CD14-positive monocyte (primary cell): ENCODE measurements around the gene HPS4. TPM values are rescaled to one million over a fixed set of nuclear protein-coding genes. Genes with fewer than 3 reads are reported as not detected.

Experiments
- DNase-seq, 3 donors: peaks; one replicate each; pipeline ENCODE4 v3.0.0-alpha.2; 2011 to 2022
- H2AFZ ChIP-seq: 2 replicates; pipeline ENCODE4 v1.6.0; 2012; ENCODE audit warnings: mild to moderate bottlenecking, low read depth, low read length, inconsistent platforms; ENCODE audit not compliant: insufficient read depth, poor library complexity, severe bottlenecking
- H3K27ac ChIP-seq, 2 donors: 1 replicate in 1 of 2; 2 replicates in 1 of 2; pipeline ENCODE4 v1.5.1; 2012 to 2013; ENCODE audit warnings: low read length in 2 of 2, control low read depth in 1 of 2, inconsistent platforms in 1 of 2, low read depth in 1 of 2, mild to moderate bottlenecking in 1 of 2
- H3K27me3 ChIP-seq, 2 donors: one replicate each; pipeline versions ENCODE4 v1.6.0 to v1.6.1; 2011 to 2013; ENCODE audit warnings: low read length in 2 of 2; ENCODE audit not compliant: control insufficient read depth in 2 of 2, insufficient read depth in 2 of 2
- H3K36me3 ChIP-seq, 2 donors: replicated peaks in 1 of 2; 1 replicate in 1 of 2; 2 replicates in 1 of 2; pipeline versions ENCODE4 v1.5.1 to v1.6.1; 2012 to 2013; ENCODE audit warnings: low read length in 2 of 2, control low read depth in 1 of 2, inconsistent platforms in 1 of 2, mild to moderate bottlenecking in 1 of 2; ENCODE audit not compliant: insufficient read depth in 2 of 2, control insufficient read depth in 1 of 2
- H3K4me1 ChIP-seq, 2 donors: 1 replicate in 1 of 2; 2 replicates in 1 of 2; pipeline versions ENCODE4 v1.5.1 to v1.6.1; 2012 to 2013; ENCODE audit warnings: low read length in 2 of 2, control low read depth in 1 of 2, inconsistent platforms in 1 of 2, mild to moderate bottlenecking in 1 of 2, moderate library complexity in 1 of 2; ENCODE audit not compliant: insufficient read depth in 2 of 2, control insufficient read depth in 1 of 2
- H3K4me2 ChIP-seq: replicated peaks from 2 replicates; pipeline ENCODE3; 2012; ENCODE audit warnings: low read length, moderate library complexity, mild to moderate bottlenecking; ENCODE audit not compliant: poor library complexity, severe bottlenecking; ENCODE audit errors: extremely low read depth
- H3K4me3 ChIP-seq, 3 experiments: fragments of 200-600 bp in 1 of 3; sonication (generic) in 1 of 3; replicated peaks in 1 of 3; 1 replicate in 2 of 3; 2 replicates in 1 of 3; pipeline ENCODE4 v1.5.1; 2011 to 2013; ENCODE audit warnings: low read length in 3 of 3, mild to moderate bottlenecking in 3 of 3, control low read depth in 2 of 3, low read depth in 2 of 3, inconsistent platforms in 1 of 3, moderate library complexity in 1 of 3
- H3K79me2 ChIP-seq: 2 replicates; pipeline ENCODE4 v1.6.0; 2012; ENCODE audit warnings: mild to moderate bottlenecking, control low read depth, inconsistent platforms, low read length, moderate library complexity; ENCODE audit not compliant: insufficient read depth
- H3K9ac ChIP-seq: 2 replicates; pipeline ENCODE4 v1.6.0; 2017; ENCODE audit warnings: low read length, mild to moderate bottlenecking; ENCODE audit not compliant: insufficient read depth, poor library complexity, severe bottlenecking
- H3K9me3 ChIP-seq, 2 donors: replicated peaks in 1 of 2; 1 replicate in 1 of 2; 2 replicates in 1 of 2; pipeline versions ENCODE4 v1.5.1 to v1.6.1; 2012 to 2013; ENCODE audit warnings: low read length in 2 of 2, control low read depth in 1 of 2; ENCODE audit not compliant: control insufficient read depth in 1 of 2, insufficient read depth in 1 of 2
- H4K20me1 ChIP-seq: 2 replicates; pipeline ENCODE4 v1.6.0; 2012; ENCODE audit warnings: mild to moderate bottlenecking, low read length, control low read depth, moderate library complexity; ENCODE audit not compliant: insufficient read depth
- H3K27ac Mint-ChIP-seq, 7 donors: one replicate each; pipeline ENCODE4 v1.8.0; 2020; ENCODE audit warnings: mild to moderate bottlenecking in 7 of 7, mixed read lengths in 7 of 7, moderate library complexity in 6 of 7, inconsistent platforms in 2 of 7
- H3K27me3 Mint-ChIP-seq, 3 donors: one replicate each; pipeline ENCODE4 v1.8.0; 2021 to 2022; ENCODE audit warnings: low read depth in 3 of 3, mild to moderate bottlenecking in 3 of 3, mixed read lengths in 3 of 3, moderate library complexity in 3 of 3, inconsistent platforms in 1 of 3
- H3K36me3 Mint-ChIP-seq, 2 donors: one replicate each; pipeline ENCODE4 v1.8.0; 2020; ENCODE audit warnings: mixed read lengths in 2 of 2, inconsistent platforms in 1 of 2, mild to moderate bottlenecking in 1 of 2
- H3K4me1 Mint-ChIP-seq: one replicate; pipeline ENCODE4 v1.8.0; 2020; ENCODE audit warnings: mild to moderate bottlenecking, mixed read lengths
- H3K4me3 Mint-ChIP-seq, 2 donors: one replicate each; pipeline ENCODE4 v1.8.0; 2020; ENCODE audit warnings: mild to moderate bottlenecking in 2 of 2, mixed read lengths in 2 of 2, moderate library complexity in 1 of 2
- H3K9me3 Mint-ChIP-seq, 7 donors: one replicate each; pipeline ENCODE4 v1.8.0; 2020 to 2022; ENCODE audit warnings: mixed read lengths in 7 of 7, mild to moderate bottlenecking in 6 of 7, moderate library complexity in 6 of 7, inconsistent platforms in 2 of 7
- WGBS: methylation state at CpG from one replicate; pipeline ENCODE4 v1.1.5; 2013; ENCODE audit warnings: missing lambda C conversion rate; ENCODE audit not compliant: insufficient coverage; 5-methylcytosine and 5-hydroxymethylcytosine counted together
- intact Hi-C, 2 donors: fragments of 100-400 bp; cut with micrococcal nuclease; formaldehyde crosslinking; loops; one replicate each; pipeline versions ENCODE4 v1.15.0 to v1.15.1; 2023
- polyA plus RNA-seq, 3 donors: library from polyadenylated mRNA; depleted of rRNA in 1 of 3; unstranded in 2 of 3; stranded (reverse) in 1 of 3; fragments of 300-500 nt in 2 of 3; fragments of >200 nt in 1 of 3; fragmentation: Illumina TruSeq in 2 of 3; gene quantifications; 1 replicate in 2 of 3; 2 replicates in 1 of 3; pipeline ENCODE4 v1.2.3, GENCODE V29; 2012 to 2021
- TF ChIP-seq, protein P1 (sequence below): fragments of 200-600 bp; IDR thresholded peaks from one replicate; pipeline ENCODE4 v1.8.0; 2022; ENCODE audit warnings: antibody characterized with exemption, mild to moderate bottlenecking

HPS4 gene
- polyA plus RNA-seq, 3 donors = 5.7 to 21.6 (median 7.5) TPM

DNA sequence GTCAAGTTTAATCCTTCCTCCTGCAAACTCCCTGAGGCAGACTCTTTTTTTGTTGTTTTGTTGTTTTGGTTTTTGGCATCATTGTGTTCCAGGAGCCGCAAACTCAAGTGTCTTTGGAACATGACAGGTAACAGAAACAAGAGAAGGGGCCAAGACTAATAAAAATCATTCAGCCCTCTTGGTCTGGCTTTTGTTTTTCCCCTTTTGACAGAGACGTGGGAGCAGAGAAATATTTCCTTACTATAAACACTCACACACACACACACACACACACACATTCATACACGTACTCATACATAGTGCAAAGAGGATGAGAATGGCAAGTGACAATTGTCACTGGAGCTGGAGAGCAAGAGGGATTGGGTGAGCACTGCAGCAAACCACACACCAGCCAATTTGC is 65.0 kb downstream of the HPS4 start:
- TF ChIP-seq, protein P1, sequence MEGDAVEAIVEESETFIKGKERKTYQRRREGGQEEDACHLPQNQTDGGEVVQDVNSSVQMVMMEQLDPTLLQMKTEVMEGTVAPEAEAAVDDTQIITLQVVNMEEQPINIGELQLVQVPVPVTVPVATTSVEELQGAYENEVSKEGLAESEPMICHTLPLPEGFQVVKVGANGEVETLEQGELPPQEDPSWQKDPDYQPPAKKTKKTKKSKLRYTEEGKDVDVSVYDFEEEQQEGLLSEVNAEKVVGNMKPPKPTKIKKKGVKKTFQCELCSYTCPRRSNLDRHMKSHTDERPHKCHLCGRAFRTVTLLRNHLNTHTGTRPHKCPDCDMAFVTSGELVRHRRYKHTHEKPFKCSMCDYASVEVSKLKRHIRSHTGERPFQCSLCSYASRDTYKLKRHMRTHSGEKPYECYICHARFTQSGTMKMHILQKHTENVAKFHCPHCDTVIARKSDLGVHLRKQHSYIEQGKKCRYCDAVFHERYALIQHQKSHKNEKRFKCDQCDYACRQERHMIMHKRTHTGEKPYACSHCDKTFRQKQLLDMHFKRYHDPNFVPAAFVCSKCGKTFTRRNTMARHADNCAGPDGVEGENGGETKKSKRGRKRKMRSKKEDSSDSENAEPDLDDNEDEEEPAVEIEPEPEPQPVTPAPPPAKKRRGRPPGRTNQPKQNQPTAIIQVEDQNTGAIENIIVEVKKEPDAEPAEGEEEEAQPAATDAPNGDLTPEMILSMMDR = no peak
- Histone ChIP-seq H2AFZ (no peak overlapping the region), H3K27me3 (no peaks in the 10 kb centered on the region), H3K79me2 (no peaks in the 10 kb centered on the region), H3K4me1 (no peaks in the 10 kb centered on the region), H4K20me1 (no peaks in the 10 kb centered on the region), H3K9me3 (peaks cover 7 to 15% of the 10 kb centered on the region in 2 donors), H3K4me2 (no peak overlapping the region), H3K9ac (no peak overlapping the region), H3K4me3 (no peak overlapping the region), H3K27ac (no peak overlapping the region), H3K36me3 (no peaks in the 10 kb centered on the region)
- H3K36me3 Mint-ChIP-seq = no peaks in the 10 kb centered on the region
- intact Hi-C loops = no loop called here
- no peak for DNase-seq
- H3K27me3 Mint-ChIP-seq = peaks cover 4 to 11% (median 10%) of the 10 kb centered on the region in 3 donors
- H3K4me3 Mint-ChIP-seq = no peak overlapping the region
- no peak overlapping the region for H3K27ac Mint-ChIP-seq
- WGBS = no CpG with 5 or more reads among the region's 3 CpGs
- H3K9me3 Mint-ChIP-seq = peaks cover 2 to 18% (median 13%) of the 10 kb centered on the region in 7 donors
- H3K4me1 Mint-ChIP-seq = no peaks in the 10 kb centered on the region

DNA sequence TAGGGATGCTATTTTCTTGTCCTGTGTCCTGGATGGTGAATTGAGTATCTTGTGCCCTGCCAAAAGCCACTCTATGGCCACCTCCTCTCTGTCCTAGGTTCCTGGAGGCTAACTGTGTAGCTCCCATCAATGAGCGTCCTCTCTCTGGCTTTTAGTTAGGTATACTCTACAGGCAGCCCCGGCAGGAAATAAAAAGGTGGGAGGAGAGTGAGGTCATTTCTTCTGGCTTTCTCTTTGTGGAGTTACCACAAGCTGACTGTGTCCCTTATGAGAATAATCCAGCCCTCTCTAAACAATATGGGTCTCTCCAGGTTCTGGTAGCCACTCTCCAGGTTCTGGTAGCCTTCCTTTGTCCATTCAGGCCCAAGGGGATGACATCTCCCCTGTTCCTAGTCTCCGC is 66.2 kb downstream of the HPS4 start:
- Mint-ChIP-seq H3K27me3 (peaks cover 6 to 11% (median 10%) of the 10 kb centered on the region in 3 donors), H3K4me3 (no peak overlapping the region), H3K36me3 (no peaks in the 10 kb centered on the region), H3K27ac (no peak overlapping the region), H3K4me1 (no peaks in the 10 kb centered on the region), H3K9me3 (peaks cover 0 to 6% (median 2%) of the 10 kb centered on the region in 7 donors)
- no peak overlapping the region for H3K27ac ChIP-seq
- no peaks in the 10 kb centered on the region for H3K79me2 ChIP-seq
- WGBS = no CpG with 5 or more reads among the region's 3 CpGs
- no peak overlapping the region for H2AFZ ChIP-seq
- no peaks in the 10 kb centered on the region for H3K4me1 ChIP-seq
- peaks cover 0 to 3% of the 10 kb centered on the region in 2 donors for H3K9me3 ChIP-seq
- peaks cover under 1 to 2% of the 10 kb centered on the region in 2 donors for H3K27me3 ChIP-seq
- H3K36me3 ChIP-seq = no peaks in the 10 kb centered on the region
- intact Hi-C loops = no loop called here
- no peak overlapping the region for H3K4me2 ChIP-seq
- no peaks in the 10 kb centered on the region for H4K20me1 ChIP-seq
- DNase-seq = no peak
- H3K9ac ChIP-seq = no peak overlapping the region
- TF ChIP-seq, protein P1 = no peak
- no peak overlapping the region for H3K4me3 ChIP-seq
